ENCODE measurements around the gene MAPT. TPM values are rescaled to one million over a fixed set of nuclear protein-coding genes. Genes with fewer than 3 reads are reported as not detected.
A peak's percentile ranks its signal among the peaks of the same experiment; 100 is the strongest.

MAPT gene
- total RNA-seq, 6 experiments from 2014 or later, result 0.11 to 0.43 (median 0.26) TPM

GRCh38 chr17:45877467-45877866 lies 16.9 kb upstream of the MAPT start:
- Mint-ChIP-seq H3K27me3 (ENCODE audit: insufficient read depth) (peaks cover 25% of the 10 kb centered on the region), H3K9me3 (no peaks in the 10 kb centered on the region)
- no peak for TF ChIP-seq CTCF (IDR thresholded peaks at IDR 0.05)

GRCh38 chr17:45883063-45883462 lies 11.3 kb upstream of the MAPT start:
- TF ChIP-seq CTCF (IDR thresholded peaks at IDR 0.05), result no peak
- peaks cover 28% of the 10 kb centered on the region for H3K27me3 Mint-ChIP-seq (ENCODE audit: insufficient read depth)
- no peaks in the 10 kb centered on the region for H3K4me1 Mint-ChIP-seq (ENCODE audit: low read depth)
- no peaks in the 10 kb centered on the region for H3K36me3 Mint-ChIP-seq (ENCODE audit: low read depth)
- DNase-seq, result no peak
- H3K4me3 Mint-ChIP-seq, result no peak overlapping the region
- H3K9me3 Mint-ChIP-seq, result no peaks in the 10 kb centered on the region
- no peak overlapping the region for H3K27ac Mint-ChIP-seq

More at GRCh38 chr17:45877467-45877866, 16.9 kb upstream of the MAPT start:
- Mint-ChIP-seq H3K4me1 (ENCODE audit: low read depth) (no peaks in the 10 kb centered on the region), H3K36me3 (ENCODE audit: low read depth) (no peaks in the 10 kb centered on the region), H3K4me3 (no peak overlapping the region), H3K27ac (no peak overlapping the region)
- DNase-seq, result no peak

DNA sequence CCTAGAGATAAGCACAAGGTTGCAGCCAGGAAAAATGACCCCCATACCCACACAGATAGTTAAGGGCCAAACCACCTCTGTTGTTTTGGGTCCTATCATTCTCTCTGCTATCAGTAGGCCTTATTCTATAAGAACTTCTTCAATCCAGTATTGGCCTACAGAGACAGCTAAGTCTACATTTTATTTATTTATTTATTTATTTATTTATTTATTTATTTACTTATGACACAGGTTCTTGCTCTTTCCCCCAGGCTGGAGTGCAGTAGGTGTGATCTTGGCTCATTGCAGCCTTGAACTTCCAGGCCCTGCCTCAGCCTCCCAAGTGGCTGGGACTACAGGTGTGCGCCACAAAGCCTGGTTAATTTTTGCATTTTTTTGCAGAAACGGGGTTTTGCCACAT lies 7.5 kb upstream of the MAPT start:
- H3K4me3 Mint-ChIP-seq, result no peak overlapping the region
- no peak for DNase-seq
- no peaks in the 10 kb centered on the region for H3K9me3 Mint-ChIP-seq
- H3K27ac Mint-ChIP-seq, result no peak overlapping the region
- H3K27me3 Mint-ChIP-seq (ENCODE audit: insufficient read depth), result peaks cover 27% of the 10 kb centered on the region
- no peak for TF ChIP-seq CTCF (IDR thresholded peaks at IDR 0.05)
- H3K36me3 Mint-ChIP-seq (ENCODE audit: low read depth), result no peaks in the 10 kb centered on the region
- no peaks in the 10 kb centered on the region for H3K4me1 Mint-ChIP-seq (ENCODE audit: low read depth)

DNA sequence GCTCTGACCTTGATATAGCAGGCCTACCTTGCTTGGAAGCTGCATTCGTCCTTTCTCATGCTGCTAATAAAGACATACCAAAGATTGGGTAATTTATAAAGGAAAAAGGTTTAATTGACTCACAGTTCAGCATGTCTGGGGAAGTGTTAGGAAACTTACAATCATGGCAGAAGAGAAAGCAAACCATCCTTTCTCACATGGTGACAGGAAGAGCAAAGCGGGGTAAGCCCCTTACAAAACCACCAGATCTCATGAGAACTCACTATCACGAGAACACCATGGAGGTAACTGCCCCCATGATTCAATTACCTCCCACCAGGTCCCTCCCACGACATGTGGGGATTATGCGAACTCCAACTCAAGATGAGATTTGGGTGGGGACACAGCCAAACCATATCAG lies 6.0 kb upstream of the MAPT start:
- no peaks in the 10 kb centered on the region for H3K9me3 Mint-ChIP-seq
- DNase-seq, result no peak
- no peak overlapping the region for H3K4me3 Mint-ChIP-seq
- no peaks in the 10 kb centered on the region for H3K4me1 Mint-ChIP-seq (ENCODE audit: low read depth)
- TF ChIP-seq CTCF (IDR thresholded peaks at IDR 0.05), result no peak
- H3K36me3 Mint-ChIP-seq (ENCODE audit: low read depth), result no peaks in the 10 kb centered on the region
- peaks cover 19% of the 10 kb centered on the region for H3K27me3 Mint-ChIP-seq (ENCODE audit: insufficient read depth)
- H3K27ac Mint-ChIP-seq, result no peak overlapping the region

GRCh38 chr17:45889579-45889978 lies 4.8 kb upstream of the MAPT start:
- no peak for DNase-seq
- Mint-ChIP-seq H3K4me1 (ENCODE audit: low read depth) (no peaks in the 10 kb centered on the region; the same call in 1 of the 2 replicates), H3K9me3 (no peaks in the 10 kb centered on the region), H3K27ac (no peak overlapping the region), H3K27me3 (ENCODE audit: insufficient read depth) (peaks cover 15% of the 10 kb centered on the region), H3K4me3 (no peak overlapping the region), H3K36me3 (ENCODE audit: low read depth) (no peaks in the 10 kb centered on the region)
- TF ChIP-seq CTCF (IDR thresholded peaks at IDR 0.05), result peak; percentile 32; the same call in 1 of the 2 replicates

DNA sequence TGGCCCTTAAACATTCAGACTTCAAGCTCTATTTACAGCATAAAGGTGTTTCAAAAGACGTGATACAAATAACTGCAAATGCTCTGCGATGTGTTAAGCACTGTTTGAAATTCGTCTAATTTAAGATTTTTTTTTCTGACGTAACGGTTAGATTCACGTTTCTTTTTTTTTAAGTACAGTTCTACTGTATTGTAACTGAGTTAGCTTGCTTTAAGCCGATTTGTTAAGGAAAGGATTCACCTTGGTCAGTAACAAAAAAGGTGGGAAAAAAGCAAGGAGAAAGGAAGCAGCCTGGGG lies 681 bp upstream of the MAPT start:
- H3K9me3 Mint-ChIP-seq, result no peaks in the 10 kb centered on the region
- peaks cover 20% of the 10 kb centered on the region for H3K27me3 Mint-ChIP-seq (ENCODE audit: insufficient read depth)
- TF ChIP-seq CTCF (IDR thresholded peaks at IDR 0.05), result no peak
- H3K4me3 Mint-ChIP-seq, result peak overlapping the region; percentile 84
- peak overlapping the region; percentile 52; the same call in 1 of the 2 replicates for H3K27ac Mint-ChIP-seq
- peaks cover 4% of the 10 kb centered on the region; the same call in 1 of the 2 replicates for H3K4me1 Mint-ChIP-seq (ENCODE audit: low read depth)
- no peak for DNase-seq
- no peaks in the 10 kb centered on the region for H3K36me3 Mint-ChIP-seq (ENCODE audit: low read depth)
